Measurements from ENCODE around the gene EPHA5.

Gene EPHA5

GRCh38 chr4:65623506-65623905, 46.8 kb downstream of the EPHA5 start:
- DNase-seq = no peak

- no peak for DNase-seq
Measured at GRCh38 chr4:65617416-65617815, 52.9 kb downstream of the EPHA5 start.

- DNase-seq = no peak
Measured at GRCh38 chr4:65604515-65604914, 65.8 kb downstream of the EPHA5 start.

- no peak for DNase-seq
Measured at GRCh38 chr4:65600656-65601055, 69.6 kb downstream of the EPHA5 start.

GRCh38 chr4:65599340-65599739, 70.9 kb downstream of the EPHA5 start:
- no peak for DNase-seq

GRCh38 chr4:65597697-65598096, 72.6 kb downstream of the EPHA5 start:
- DNase-seq = no peak

GRCh38 chr4:65592089-65592488, 78.2 kb downstream of the EPHA5 start:
- DNase-seq = no peak

- no peak for DNase-seq
Measured at GRCh38 chr4:65589921-65590320, 80.4 kb downstream of the EPHA5 start.

- DNase-seq = no peak
Measured at GRCh38 chr4:65589331-65589730, 81.0 kb downstream of the EPHA5 start.

GRCh38 chr4:65580551-65580950, 89.7 kb downstream of the EPHA5 start:
- no peak for DNase-seq

- no peak for DNase-seq
Measured at GRCh38 chr4:65566473-65566872, 103.8 kb downstream of the EPHA5 start.

- no peak for DNase-seq
Measured at GRCh38 chr4:65561164-65561563, 109.1 kb downstream of the EPHA5 start.

GRCh38 chr4:65559270-65559669, 111.0 kb downstream of the EPHA5 start:
- no peak for DNase-seq

- DNase-seq = no peak
Measured at GRCh38 chr4:65552057-65552456, 118.2 kb downstream of the EPHA5 start.

GRCh38 chr4:65550500-65550899, 119.8 kb downstream of the EPHA5 start:
- DNase-seq = no peak

- no peak for DNase-seq
Measured at GRCh38 chr4:65546882-65547416, 123.3 kb downstream of the EPHA5 start.

GRCh38 chr4:65538571-65538970, 131.7 kb downstream of the EPHA5 start:
- no peak for DNase-seq

GRCh38 chr4:65535113-65535512, 135.2 kb downstream of the EPHA5 start:
- DNase-seq = no peak

- no peak for DNase-seq
Measured at GRCh38 chr4:65521666-65522065, 148.6 kb downstream of the EPHA5 start.

GRCh38 chr4:65515646-65516045, 154.6 kb downstream of the EPHA5 start:
- DNase-seq = no peak

GRCh38 chr4:65510976-65511375, 159.3 kb downstream of the EPHA5 start:
- DNase-seq = no peak

GRCh38 chr4:65508168-65508567, 162.1 kb downstream of the EPHA5 start:
- DNase-seq = no peak

- no peak for DNase-seq
Measured at GRCh38 chr4:65502131-65502701, 168.1 kb downstream of the EPHA5 start.

GRCh38 chr4:65498606-65499005, 171.7 kb downstream of the EPHA5 start:
- no peak for DNase-seq

GRCh38 chr4:65495439-65495838, 174.8 kb downstream of the EPHA5 start:
- DNase-seq = no peak
